ENCODE results near the gene RNF19B.
"Not testable (repeated sequence)": the region's sequence is repeated elsewhere in the genome, so short reads cannot be mapped to it uniquely, and the experiment has no call there.

RNF19B gene

DNA sequence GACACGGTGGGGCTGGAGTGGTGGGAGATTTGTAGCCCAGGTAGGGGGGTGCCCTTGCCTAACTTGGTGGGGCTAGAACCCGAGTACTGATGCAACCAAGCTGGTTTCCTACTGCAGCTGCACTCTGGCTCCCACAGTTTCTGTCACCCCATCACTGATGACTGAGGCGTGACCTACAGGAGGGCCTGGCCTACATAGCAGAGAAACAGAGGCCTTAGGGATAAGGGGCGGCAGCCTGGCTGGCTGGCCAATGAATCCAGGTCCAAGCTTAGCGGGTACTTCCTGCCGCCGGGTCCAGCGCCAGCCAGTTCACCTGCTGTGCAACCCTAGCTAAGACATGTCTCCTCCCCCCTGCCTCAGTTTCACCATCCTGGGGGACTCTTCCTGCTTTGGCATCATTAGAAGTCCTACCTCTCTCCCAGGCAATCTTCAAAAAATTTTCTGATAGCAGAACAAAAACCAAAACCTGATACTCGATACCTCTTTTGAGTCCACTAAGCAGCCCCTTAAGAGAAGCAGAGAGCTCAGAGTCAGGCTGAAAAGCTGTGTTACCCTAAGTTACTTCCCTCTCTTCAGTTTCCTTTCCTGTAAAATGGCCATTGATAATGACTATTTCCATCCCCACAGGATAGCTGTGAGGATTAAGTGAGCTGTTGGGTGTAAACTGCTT is 27.3 kb upstream of the RNF19B start:
- DNase-seq (ENCODE audit: low read depth in 2 of 2), result no peak

DNA sequence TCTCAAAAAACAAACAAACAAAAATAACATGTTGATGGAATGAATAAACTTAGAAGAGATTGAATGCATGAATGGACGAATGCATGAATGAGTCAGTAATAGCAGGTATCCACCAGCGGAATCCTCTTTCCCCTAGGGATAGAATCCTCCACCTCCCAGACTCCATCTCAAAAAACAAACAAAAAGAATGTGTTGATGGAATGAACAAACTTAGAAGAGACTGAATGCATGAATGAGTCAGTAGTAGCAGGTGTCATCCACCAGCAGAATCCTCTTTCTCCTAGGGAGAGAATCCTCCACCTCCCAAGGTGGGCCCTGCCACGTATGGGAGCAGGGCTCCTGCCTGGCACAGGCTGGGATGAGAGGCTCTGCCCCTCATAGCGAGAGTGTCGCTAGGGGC is 26.8 kb upstream of the RNF19B start:
- DNase-seq (ENCODE audit: low read depth in 2 of 2), result no peak

- no peak for DNase-seq (ENCODE audit: low read depth in 2 of 2)
Measured at GRCh38 chr1:32990887-32991286, 26.3 kb upstream of the RNF19B start.

- peak; percentile 44 for DNase-seq (ENCODE audit: low read depth in 2 of 2)
Measured at GRCh38 chr1:32989160-32990050, 24.8 kb upstream of the RNF19B start.

GRCh38 chr1:32988665-32989064 is 24.1 kb upstream of the RNF19B start:
- DNase-seq (ENCODE audit: low read depth in 2 of 2), result no peak

- no peak for DNase-seq (ENCODE audit: low read depth in 2 of 2)
Measured at GRCh38 chr1:32985226-32985625, 20.6 kb upstream of the RNF19B start.

- peak in 1 of 2 donors; percentile 13 for DNase-seq (ENCODE audit: low read depth in 2 of 2)
Measured at GRCh38 chr1:32984455-32985171, 20.0 kb upstream of the RNF19B start.

- no peak for DNase-seq (ENCODE audit: low read depth in 2 of 2)
Measured at GRCh38 chr1:32984090-32984454, 19.5 kb upstream of the RNF19B start.

DNA sequence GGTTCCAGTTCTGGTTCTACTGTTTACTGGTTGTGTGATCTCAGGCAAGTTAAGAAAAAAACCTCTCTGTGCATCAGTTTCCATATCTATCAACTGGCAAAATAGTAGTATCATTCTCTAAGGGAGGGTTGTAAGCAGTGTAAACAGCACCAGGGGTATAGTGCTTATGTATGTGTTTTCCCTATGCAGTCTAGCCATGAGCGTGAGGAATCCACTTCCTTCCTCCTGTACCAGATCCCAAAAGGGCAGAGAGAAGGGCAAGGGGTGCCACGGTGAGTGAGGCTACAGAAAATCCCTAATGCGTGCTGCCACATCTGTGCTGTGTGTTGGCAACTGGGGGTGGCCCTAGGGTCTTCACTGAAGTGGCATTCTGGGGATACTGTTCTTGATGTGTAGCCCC is 18.4 kb upstream of the RNF19B start:
- no peak for DNase-seq (ENCODE audit: low read depth in 2 of 2)

DNA sequence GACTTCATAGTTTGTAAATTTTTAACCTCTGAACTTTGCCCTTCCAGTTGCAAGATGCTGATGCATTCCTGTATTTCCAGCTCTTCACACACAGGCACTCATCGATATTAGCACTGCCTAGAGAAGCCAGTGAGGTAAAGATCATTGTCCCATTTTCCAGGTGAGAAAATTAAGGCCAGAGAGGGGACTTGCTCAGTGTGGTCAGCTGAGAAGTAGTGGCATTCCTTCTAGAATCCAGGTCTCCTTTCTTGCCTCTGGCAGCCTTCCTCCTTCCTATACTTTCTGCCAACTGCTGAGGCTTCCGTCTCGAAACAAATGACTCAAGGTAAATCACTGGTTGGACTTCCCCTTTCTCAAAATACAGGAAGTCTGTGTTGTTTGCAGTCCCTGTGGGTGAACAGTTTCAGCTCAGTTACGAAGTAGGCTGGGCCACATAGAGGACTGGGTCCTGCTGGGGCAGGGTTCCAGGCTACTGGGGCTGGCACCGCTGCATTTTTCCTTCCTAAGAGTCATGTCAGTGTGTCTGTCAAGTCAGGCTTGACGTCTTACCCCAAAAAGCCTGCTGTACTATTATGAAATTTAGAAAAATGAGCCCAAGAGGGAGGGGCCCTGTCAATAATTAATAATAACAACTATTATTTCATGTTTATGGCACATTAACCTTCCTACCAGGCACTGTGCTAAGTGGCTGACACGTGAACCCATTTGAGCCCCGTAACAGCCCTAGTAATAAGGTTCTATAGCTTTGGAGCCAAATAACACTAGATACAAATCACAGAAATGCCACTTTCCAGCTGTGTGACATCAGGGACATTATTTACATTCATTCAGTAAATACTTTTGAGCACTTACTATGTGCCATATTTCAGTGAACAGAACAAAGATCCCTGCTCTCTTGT is 16.6 kb upstream of the RNF19B start:
- peak; percentile 41 to 50 for DNase-seq (ENCODE audit: low read depth in 2 of 2)

- DNase-seq (ENCODE audit: low read depth in 2 of 2), result no peak
Measured at GRCh38 chr1:32980080-32980479, 15.5 kb upstream of the RNF19B start.

DNA sequence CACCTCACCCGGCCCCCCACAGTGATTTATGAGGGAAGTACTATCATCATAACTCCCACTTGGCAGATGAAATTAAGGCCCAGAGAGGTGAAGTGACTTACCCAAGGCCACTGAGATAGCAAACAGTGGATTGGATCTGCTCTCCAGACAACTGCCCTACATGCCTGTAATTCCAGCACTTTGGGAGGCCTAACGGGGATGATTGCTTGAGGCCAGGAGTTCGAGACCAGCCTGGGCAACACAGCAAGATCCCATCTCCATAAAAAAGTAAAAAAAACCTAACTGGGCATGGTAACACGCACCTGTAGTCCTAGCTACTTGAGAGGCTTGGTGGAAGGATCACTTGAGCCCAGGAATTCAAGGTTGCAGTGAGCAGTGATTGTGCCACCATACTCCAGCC is 14.2 kb upstream of the RNF19B start:
- DNase-seq (ENCODE audit: low read depth in 2 of 2), result no peak

DNA sequence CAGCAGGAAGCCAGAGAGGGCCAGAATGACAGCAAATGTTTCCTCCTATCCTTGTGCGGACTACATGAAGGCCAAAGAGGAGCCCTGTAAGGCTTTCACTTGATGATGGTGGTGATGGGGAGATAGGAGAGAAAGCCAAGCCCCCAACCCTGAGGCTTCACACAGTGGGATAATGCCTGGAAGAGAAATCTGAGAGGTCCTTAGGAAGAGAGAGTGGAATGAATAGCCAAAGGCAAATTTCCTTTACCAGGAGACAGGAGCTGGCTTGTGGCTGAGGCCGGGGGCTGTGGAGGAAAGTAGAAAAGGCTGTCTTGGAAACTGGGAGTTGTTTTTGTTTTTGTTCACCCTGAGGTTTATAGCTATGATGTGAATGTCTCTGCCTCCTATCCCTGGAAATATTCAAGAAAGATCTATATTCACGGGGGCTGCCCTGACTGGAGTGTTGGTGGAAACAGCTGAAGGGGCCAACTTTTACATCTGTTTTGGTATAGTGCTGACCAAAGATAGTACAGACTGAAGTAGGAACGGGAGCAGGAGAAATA is 13.0 kb upstream of the RNF19B start:
- DNase-seq (ENCODE audit: low read depth in 2 of 2), result no peak

DNA sequence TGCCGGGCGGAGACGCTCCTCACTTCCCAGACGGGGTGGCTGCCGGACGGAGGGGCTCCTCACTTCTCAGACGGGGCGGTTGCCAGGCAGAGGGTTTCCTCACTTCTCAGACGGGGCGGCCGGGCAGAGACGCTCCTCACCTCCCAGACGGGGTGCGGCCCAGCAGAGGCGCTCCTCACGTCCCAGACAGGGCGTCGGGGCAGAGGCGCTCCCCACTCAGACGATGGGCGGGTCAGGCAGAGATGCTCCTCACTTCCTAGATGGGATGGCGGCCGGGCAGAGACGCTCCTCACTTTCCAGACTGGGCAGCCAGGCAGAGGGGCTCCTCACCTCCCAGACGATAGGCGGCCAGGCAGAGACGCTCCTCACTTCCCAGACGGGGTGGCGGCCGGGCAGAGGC is 10.4 kb upstream of the RNF19B start:
- not testable (repeated sequence) for DNase-seq (ENCODE audit: low read depth in 2 of 2)

DNA sequence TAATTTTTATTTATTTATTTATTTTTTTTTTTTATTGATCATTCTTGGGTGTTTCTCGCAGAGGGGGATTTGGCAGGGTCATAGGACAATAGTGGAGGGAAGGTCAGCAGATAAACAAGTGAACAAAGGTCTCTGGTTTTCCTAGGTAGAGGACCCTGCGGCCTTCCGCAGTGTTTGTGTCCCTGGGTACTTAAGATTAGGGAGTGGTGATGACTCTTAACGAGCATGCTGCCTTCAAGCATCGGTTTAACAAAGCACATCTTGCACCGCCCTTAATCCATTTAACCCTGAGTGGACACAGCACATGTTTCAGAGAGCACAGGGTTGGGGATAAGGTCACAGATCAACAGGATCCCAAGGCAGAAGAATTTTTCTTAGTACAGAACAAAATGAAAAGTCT is 8.8 kb upstream of the RNF19B start:
- not testable (repeated sequence) for DNase-seq (ENCODE audit: low read depth in 2 of 2)

- no peak for DNase-seq (ENCODE audit: low read depth in 2 of 2)
Measured at GRCh38 chr1:32972814-32973428, 8.3 kb upstream of the RNF19B start.

GRCh38 chr1:32971576-32971975 is 7.0 kb upstream of the RNF19B start:
- no peak for DNase-seq (ENCODE audit: low read depth in 2 of 2)

- no peak for DNase-seq (ENCODE audit: low read depth in 2 of 2)
Measured at GRCh38 chr1:32971156-32971555, 6.5 kb upstream of the RNF19B start.

GRCh38 chr1:32969566-32969965 is 5.0 kb upstream of the RNF19B start:
- DNase-seq (ENCODE audit: low read depth in 2 of 2), result no peak

DNA sequence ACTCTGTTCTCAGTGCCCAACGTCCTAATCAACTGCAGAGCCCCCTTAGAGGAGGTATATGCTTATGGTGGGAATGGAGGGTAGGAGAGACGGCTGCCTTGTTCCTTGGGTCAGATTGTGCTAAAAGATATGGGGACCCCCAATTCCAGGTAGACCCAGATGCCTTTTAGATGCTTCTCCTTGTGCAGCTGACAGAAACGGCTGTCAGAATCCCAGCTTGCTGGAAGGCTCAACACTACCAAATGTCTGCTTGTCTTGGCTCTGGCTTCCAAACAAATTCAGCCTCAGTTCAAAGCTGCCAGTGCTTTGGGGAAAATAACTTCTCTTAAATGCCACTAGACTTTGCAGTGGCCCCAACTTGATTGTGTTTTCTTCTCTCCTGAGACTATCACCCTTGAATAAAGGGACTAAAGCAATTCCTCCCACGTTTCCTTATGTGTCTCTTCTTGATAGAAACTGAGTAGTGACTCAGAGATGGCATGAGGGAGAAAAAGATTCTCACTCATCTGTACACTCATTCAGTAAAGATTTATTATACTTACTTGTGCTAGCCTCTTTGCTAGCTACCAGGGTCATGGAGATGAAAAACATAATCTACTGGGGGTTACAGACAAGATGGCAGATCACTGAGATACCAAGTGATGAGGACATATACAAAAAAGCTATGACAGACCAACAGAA is 3.4 kb upstream of the RNF19B start:
- DNase-seq (ENCODE audit: low read depth in 2 of 2), result no peak
